Activated naive CD8-positive, alpha-beta T cell treated with anti-CD3 and anti-CD28 coated beads, Interleukin-2, amount 50 U/mL, for 24 hours (primary cell): ENCODE measurements around the gene ECHS1.
A peak's percentile ranks its signal among the peaks of the same experiment; 100 is the strongest.

ENCODE experiments used
- ATAC-seq: fragments of 150-1000 bp; cut with Tn5 transposase; one replicate; pipeline ENCODE4 v1.10.0; 2021
- DNase-seq: peaks from one replicate; pipeline ENCODE4 v3.0.0; 2021
- H3K27ac Mint-ChIP-seq: one replicate; pipeline ENCODE4 v1.8.0; 2021; ENCODE audit warnings: mild to moderate bottlenecking, mixed read lengths
- H3K27me3 Mint-ChIP-seq: one replicate; pipeline ENCODE4 v1.8.0; 2021; ENCODE audit warnings: mixed read lengths
- H3K36me3 Mint-ChIP-seq: one replicate; pipeline ENCODE4 v1.8.0; 2021; ENCODE audit warnings: low read depth, mixed read lengths
- H3K4me1 Mint-ChIP-seq: one replicate; pipeline ENCODE4 v1.8.0; 2021; ENCODE audit warnings: mixed read lengths
- H3K4me3 Mint-ChIP-seq: one replicate; pipeline ENCODE4 v1.8.0; 2021; ENCODE audit warnings: mild to moderate bottlenecking, moderate library complexity, mixed read lengths
- H3K9me3 Mint-ChIP-seq: one replicate; pipeline ENCODE4 v1.8.0; 2021; ENCODE audit warnings: mixed read lengths

Gene ECHS1

DNA sequence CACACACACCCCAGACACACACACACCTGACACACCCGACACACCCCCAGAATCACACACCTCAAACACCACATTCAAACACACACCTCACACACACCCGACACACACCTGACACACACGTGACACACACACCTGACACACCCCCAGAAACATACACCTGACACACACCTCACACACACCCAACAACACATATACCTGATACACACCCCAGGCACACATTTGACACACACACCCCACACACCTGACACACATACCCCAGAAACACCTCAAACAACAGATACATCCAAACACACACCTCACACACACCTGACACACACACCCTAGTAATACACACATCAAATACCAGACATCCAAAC lies 35.8 kb downstream of the ECHS1 start:
- Mint-ChIP-seq H3K27me3 (peaks cover 23% of the 10 kb centered on the region), H3K4me1 (peaks cover 5% of the 10 kb centered on the region), H3K4me3 (no peak overlapping the region), H3K36me3 (no peaks in the 10 kb centered on the region), H3K27ac (no peak overlapping the region), H3K9me3 (no peaks in the 10 kb centered on the region)
- no peak for ATAC-seq
- DNase-seq = no peak

DNA sequence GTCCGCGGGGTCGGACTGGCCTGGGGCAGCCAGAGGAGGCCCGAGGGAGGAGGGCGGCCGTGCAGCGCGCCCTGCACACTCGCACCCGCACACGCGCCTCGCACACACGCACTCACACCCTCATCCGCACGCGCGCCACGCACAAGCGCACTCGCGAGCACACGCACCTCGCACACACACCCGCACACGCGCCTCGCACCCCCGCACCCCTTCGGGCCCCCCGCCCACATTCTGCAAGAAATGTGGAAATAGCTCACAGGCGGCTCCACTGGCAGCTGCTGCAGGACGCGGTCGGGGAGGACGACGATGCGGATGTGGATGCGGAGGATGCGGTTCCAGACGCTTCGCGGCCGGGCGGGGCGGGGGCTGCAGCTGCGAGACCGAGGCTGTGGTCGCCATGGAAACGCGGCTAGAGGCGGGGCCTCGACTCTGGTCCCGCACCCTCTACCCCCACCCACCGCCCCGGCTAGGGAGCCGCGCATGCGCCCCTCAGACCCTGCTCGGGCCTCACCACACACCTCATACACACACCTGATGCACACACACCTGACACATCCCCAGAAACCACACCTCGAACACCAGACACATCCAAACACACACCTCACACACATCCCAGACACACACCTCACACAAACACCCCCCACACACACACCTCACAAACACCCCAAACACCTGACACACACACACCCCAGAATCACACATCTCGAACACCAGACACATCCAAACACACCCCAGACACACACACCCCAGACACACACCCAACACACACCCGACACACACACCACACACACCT lies 36.4 kb downstream of the ECHS1 start, which contains the start of gene CALY:
CALY (minus strand) TSS at position 320 of the 793 bp plus-strand sequence. CDS start 7,907 bp downstream, outside the sequence.
- peak; percentile 71 for DNase-seq
- peaks cover 5% of the 10 kb centered on the region for H3K4me1 Mint-ChIP-seq
- ATAC-seq = peak; percentile 33
- H3K27me3 Mint-ChIP-seq = peaks cover 25% of the 10 kb centered on the region
- no peaks in the 10 kb centered on the region for H3K9me3 Mint-ChIP-seq
- no peaks in the 10 kb centered on the region for H3K36me3 Mint-ChIP-seq
- peak within 1 kb of the TSS; percentile 38 for H3K4me3 Mint-ChIP-seq
- no peak within 1 kb of the TSS for H3K27ac Mint-ChIP-seq

- Mint-ChIP-seq H3K36me3 (no peaks in the 10 kb centered on the region), H3K27me3 (peaks cover 27% of the 10 kb centered on the region), H3K4me3 (no peak overlapping the region), H3K4me1 (peaks cover 5% of the 10 kb centered on the region), H3K27ac (no peak overlapping the region), H3K9me3 (no peaks in the 10 kb centered on the region)
- no peak for ATAC-seq
- DNase-seq = no peak
Measured at GRCh38 chr10:133336118-133336576, 37.0 kb downstream of the ECHS1 start.

DNA sequence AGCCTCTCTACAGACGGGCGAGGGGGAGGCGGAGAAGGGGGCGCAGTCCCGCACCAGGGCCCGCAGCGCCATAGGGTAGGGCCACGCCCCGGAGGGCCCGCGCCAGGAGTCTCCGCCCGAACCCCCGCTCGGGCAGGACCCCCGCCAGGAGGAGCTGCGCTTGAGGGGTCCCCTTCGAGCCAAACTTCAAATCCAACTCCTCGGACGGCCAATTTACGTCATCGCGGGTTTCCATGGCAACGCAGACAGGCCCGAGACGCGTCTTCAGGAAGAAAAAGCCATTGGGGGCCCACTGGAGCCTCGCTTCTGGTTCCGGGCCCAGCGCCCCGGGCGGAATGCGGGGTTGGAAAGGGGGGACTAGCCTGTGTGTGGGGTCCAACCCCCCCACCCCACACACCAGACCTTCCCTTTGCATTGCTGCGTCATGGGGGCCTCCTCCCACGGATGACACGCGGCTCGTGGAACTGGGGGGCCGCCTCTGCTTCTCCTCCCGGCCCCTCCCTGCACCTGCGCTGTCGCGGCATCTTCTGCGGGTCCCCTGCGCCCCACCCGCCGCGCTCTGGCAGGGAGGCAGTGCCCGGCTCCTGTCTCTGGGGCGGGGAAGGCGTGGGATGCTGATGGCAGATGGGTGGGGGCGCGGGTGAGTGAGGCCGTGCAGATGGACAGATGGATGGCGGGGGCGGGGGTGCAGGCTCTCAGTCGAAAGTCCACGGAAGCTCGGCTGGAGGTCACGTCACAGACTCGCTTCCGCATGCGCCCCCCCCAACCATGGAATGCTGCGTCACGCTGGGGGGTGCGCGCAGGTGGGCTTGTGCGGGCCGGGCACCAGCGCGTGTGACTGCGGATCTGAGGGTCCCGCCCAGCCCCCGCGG lies 37.7 kb downstream of the ECHS1 start:
- Mint-ChIP-seq H3K27me3 (peaks cover 30% of the 10 kb centered on the region), H3K36me3 (no peaks in the 10 kb centered on the region), H3K27ac (no peak overlapping the region), H3K9me3 (no peaks in the 10 kb centered on the region), H3K4me3 (peak overlapping the region; percentile 38), H3K4me1 (peaks cover 5% of the 10 kb centered on the region)
- ATAC-seq (peak; percentile 20), DNase-seq (peak; percentile 80)

DNA sequence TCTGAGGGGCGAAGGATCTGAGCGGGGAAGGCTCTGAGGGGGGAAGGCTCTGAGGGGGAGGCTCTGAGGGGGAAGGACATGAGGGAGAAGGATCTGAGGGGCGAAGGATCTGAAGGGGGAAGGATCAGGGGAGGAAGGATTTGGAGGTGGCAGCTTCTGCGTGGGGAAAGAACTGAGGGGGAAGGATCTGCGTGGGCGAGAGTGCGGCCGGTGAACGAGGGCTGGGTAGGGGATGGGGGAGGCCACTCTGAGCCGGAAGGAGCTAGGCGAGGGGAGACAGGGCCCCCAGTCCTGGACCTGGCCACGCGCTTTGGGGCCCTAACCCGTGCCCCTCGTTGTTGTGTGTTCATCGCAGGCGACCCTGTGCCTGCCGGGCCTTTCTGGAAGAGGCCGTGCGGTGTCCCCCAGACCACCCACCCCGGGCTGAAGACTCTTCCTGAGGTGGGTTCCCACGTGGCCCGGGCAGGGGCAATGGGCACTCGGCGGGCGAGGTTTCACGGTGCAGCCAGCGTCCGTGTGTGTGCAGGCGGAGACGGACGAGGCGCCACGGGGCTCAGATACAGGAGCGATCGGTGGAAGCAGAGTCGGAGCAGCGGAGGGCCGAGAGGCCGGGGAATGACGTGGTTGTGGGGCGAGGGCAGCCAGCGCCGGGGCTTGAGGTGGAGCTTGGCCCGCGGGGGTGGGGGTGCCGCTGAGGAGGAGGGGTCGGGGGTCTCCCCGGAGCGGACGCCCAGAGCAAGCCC lies 38.5 kb downstream of the ECHS1 start:
- H3K4me1 Mint-ChIP-seq = peaks cover 8% of the 10 kb centered on the region

DNA sequence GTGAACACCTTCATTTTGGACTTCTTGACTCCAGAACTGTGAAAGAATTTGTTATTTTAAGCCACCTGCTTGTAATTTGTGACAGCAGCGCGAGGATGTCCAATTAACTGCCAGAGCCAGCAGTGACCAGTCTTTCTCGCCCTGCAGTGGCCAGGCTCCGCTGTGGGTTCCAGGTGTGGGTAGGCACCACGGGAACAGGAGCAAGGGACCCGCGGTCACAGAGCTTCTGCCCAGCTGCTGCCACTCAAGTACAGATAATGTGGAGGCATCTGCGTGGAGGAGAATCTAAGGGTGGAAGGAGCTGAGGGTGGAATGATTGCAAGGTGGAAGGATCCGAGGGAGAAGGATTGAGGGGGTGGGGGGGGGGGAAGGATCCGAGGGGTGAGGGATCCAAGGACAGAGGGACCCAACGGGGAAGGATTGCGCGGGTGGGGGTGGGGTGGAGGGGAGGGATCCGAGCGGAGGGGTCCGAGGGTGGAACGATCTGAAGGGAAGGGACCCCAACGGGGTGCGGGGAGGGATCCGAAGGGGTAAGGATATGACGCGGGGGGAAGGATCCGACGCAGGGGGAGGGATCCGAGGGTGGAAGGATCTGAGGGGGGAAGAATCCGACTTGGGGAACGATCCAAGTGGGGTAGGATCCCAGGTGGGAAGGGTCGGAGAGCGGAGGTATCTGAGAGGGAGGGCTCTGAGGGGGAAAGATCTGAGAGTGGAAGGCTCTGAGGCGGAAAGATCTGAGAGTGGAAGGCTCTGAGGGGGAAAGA lies 40.0 kb downstream of the ECHS1 start:
- ATAC-seq = no peak
- H3K36me3 Mint-ChIP-seq = no peaks in the 10 kb centered on the region
- H3K27ac Mint-ChIP-seq = no peak overlapping the region
- peaks cover 38% of the 10 kb centered on the region for H3K27me3 Mint-ChIP-seq
- H3K4me1 Mint-ChIP-seq = peaks cover 8% of the 10 kb centered on the region
- no peaks in the 10 kb centered on the region for H3K9me3 Mint-ChIP-seq
- no peak for DNase-seq
- no peak overlapping the region for H3K4me3 Mint-ChIP-seq

More for the DNA sequence above, 38.5 kb downstream of the ECHS1 start:
- DNase-seq = peak; percentile 33
- Mint-ChIP-seq H3K27ac (no peak overlapping the region), H3K4me3 (peak overlapping the region; percentile 72), H3K36me3 (no peaks in the 10 kb centered on the region), H3K27me3 (peaks cover 33% of the 10 kb centered on the region), H3K9me3 (no peaks in the 10 kb centered on the region)
- no peak for ATAC-seq

GRCh38 chr10:133329491-133330202 lies 43.5 kb downstream of the ECHS1 start:
- Mint-ChIP-seq H3K36me3 (no peaks in the 10 kb centered on the region), H3K4me1 (peaks cover 11% of the 10 kb centered on the region), H3K27ac (no peak overlapping the region), H3K27me3 (peaks cover 55% of the 10 kb centered on the region), H3K4me3 (no peak overlapping the region), H3K9me3 (no peaks in the 10 kb centered on the region)
- DNase-seq (peak; percentile 92), ATAC-seq (peak; percentile 92)

DNA sequence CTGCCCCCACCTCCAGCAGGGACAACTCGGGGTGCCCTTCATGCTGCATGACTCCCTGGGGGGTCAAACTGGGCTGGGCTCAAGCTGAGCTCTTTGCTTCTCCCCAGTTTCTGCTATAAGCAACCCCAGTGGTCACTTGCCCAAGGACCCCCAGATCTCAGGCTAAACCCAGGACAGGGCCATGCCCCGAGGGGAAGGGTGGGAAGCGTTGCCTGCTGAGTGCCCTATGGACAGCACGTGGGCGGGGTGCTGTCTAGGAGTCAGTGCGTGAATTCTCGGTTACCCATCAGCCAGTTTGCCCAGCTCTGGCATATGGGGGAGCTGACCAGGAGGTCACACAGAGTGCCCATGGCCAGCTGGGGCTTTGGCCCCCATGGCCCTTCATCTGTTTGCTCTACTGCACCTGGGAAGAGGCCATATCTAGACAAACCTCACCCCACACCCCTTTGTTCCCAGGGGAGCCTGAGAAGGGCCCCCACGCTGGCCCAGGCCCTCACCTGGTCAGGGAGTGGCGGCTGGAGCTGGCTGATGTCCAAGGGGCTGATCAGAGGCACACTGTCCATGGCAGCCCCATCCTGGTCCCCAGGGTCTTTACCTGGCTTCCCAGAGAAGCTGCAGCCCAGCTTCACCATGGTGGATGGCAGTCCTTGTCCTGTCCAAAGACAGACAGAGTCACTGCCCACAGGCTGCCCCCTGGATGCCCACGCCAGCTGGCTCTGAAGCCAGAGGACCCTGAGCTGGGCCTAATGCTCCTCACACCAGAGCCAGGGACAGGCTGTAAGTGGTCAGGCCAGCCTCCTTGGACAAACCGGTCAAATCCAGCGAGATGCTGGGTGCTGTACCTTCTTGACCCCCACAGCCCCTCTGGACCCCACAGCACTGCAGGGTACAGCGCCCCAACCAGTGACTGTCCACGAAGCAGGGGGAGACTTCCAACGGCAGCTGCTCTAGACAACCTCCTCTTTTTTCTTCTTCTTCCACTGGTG lies 44.5 kb downstream of the ECHS1 start:
- no peak for DNase-seq
- H3K36me3 Mint-ChIP-seq = no peaks in the 10 kb centered on the region
- no peak overlapping the region for H3K27ac Mint-ChIP-seq
- ATAC-seq = no peak
- no peaks in the 10 kb centered on the region for H3K9me3 Mint-ChIP-seq
- H3K4me3 Mint-ChIP-seq = no peak overlapping the region
- peaks cover 11% of the 10 kb centered on the region for H3K4me1 Mint-ChIP-seq
- peaks cover 52% of the 10 kb centered on the region for H3K27me3 Mint-ChIP-seq

DNA sequence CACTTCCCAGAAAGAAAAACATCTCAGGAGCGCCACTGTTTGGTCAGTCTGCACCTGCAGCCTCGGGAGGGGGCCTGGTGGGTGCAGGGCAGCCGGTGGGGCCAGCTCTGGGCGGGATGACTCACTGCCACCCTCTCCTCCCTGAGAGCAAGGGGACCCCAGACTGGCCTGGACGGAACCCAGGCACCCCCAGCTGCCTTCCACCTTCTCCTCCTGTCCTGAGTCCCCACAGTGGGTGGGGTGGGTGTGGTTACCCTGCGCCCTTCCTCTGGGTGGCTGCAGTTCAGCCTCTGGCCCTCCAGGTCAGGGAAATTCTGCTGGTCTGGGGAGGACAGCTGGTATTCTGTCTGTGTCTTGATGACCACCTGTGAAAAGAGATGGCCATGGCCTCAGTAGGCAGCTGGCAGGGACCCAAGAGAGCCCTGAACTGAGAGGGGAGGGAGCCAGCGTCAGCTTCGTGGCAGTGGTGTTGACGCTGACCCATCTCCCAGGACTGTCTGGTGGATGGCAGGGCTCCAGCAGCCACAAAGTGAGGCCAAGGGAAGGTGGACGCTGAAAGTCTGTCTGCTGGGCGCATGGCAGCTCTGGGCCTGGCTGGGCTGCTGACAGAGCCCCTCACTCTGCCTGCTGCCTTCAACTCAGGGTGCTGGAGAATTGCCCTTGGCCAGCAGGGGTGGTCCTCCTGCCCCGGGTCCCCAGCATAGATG lies 45.4 kb downstream of the ECHS1 start:
- Mint-ChIP-seq H3K9me3 (no peaks in the 10 kb centered on the region), H3K36me3 (no peaks in the 10 kb centered on the region), H3K4me1 (peaks cover 11% of the 10 kb centered on the region), H3K4me3 (no peak overlapping the region), H3K27ac (no peak overlapping the region), H3K27me3 (peaks cover 50% of the 10 kb centered on the region)
- ATAC-seq (no peak), DNase-seq (no peak)

- no peaks in the 10 kb centered on the region for H3K9me3 Mint-ChIP-seq
- H3K4me1 Mint-ChIP-seq = peaks cover 11% of the 10 kb centered on the region
- H3K27ac Mint-ChIP-seq = no peak overlapping the region
- DNase-seq = no peak
- no peaks in the 10 kb centered on the region for H3K36me3 Mint-ChIP-seq
- H3K4me3 Mint-ChIP-seq = no peak overlapping the region
- no peak for ATAC-seq
- peaks cover 42% of the 10 kb centered on the region for H3K27me3 Mint-ChIP-seq
Measured at GRCh38 chr10:133326745-133327650, 46.2 kb downstream of the ECHS1 start.

- Mint-ChIP-seq H3K9me3 (no peaks in the 10 kb centered on the region), H3K27ac (no peak overlapping the region), H3K27me3 (peaks cover 37% of the 10 kb centered on the region), H3K4me3 (no peak overlapping the region), H3K4me1 (peaks cover 11% of the 10 kb centered on the region), H3K36me3 (no peaks in the 10 kb centered on the region)
- ATAC-seq (no peak), DNase-seq (no peak)
Measured at GRCh38 chr10:133326223-133326551, 47.0 kb downstream of the ECHS1 start.
